Lung microvascular endothelial cell (primary cell): ENCODE results near the gene FBXL20. TPM values are rescaled to one million over a fixed set of nuclear protein-coding genes. Genes with fewer than 3 reads are reported as not detected.

ENCODE experiments used
- DNase-seq, 2 donors: peaks; one replicate each; pipeline versions ENCODE4 v3.0.0 to v3.0.0-alpha.2; 2010; ENCODE audit warnings: low read depth in 2 of 2
- total RNA-seq: library from RNA; depleted of rRNA; stranded (reverse); fragments of >200 nt; gene quantifications from 2 replicates; pipeline ENCODE4 v1.2.1, GENCODE V29; 2014

FBXL20 gene
- total RNA-seq, 1 donor from 2014 or later = 10.1 TPM

DNA sequence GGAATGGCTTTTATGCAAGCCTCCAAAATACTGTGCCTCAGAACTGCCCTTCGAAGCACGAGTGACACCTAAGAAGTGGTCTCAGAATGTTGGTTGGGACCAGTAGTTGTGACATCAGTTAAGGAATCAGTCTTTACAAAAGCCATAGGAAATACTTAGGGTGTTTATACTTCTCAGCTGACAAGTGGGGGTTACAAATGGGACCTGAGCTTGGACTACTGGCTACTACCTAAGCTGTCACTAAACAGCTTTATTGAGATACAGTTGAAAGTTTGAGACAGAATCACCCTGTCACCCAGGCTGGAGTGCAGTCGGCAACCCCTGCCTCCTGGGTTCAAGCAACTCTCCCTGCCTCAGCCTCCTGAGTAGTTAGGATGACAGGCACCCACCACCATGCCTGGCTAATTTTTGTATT lies 196.3 kb downstream of the FBXL20 start:
- DNase-seq = no peak

DNA sequence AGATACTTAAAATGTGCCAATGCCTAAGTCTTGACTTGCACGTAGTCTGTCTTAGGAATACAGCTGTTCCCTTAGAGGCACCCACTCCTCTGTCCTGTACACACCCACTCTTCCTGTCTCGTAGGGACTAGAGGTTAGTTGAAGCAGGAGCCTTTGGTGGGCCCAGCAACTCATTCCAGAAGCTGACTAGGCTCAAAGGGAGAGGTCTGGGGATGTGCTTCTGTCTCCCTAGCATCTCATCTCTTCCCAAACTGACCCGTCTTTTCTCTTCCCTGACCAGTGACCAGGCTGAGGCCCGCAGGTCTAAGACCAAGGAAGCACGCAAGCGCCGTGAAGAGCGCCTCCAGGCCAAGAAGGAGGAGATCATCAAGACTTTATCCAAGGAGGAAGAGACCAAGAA lies 197.2 kb downstream of the FBXL20 start:
- DNase-seq = no peak

Other genes with a start within 250 kb of the FBXL20 start
- not detected in 2 replicates for gene PLXDC1, start 250.0 kb downstream of the FBXL20 start, total RNA-seq
- not detected in 2 replicates for gene ARL5C, start 235.5 kb downstream of the FBXL20 start, total RNA-seq
- gene CACNB1, start 204.0 kb downstream of the FBXL20 start, total RNA-seq = 0.65 and 0.99 TPM in 2 replicates
- gene RPL19, start 201.3 kb downstream of the FBXL20 start, total RNA-seq = 1,196 TPM in 2 replicates
- gene STAC2, start 175.7 kb downstream of the FBXL20 start, total RNA-seq = not detected in 2 replicates
- 15.3 and 19.6 TPM in 2 replicates for gene MED1, start 49.6 kb upstream of the FBXL20 start, total RNA-seq
- 12.4 and 19.2 TPM in 2 replicates for gene CDK12, start 59.9 kb upstream of the FBXL20 start, total RNA-seq
- not detected in 2 replicates for gene NEUROD2, start 206.3 kb upstream of the FBXL20 start, total RNA-seq
- gene PPP1R1B, start 225.3 kb upstream of the FBXL20 start, total RNA-seq = not detected in 2 replicates
- gene STARD3, start 235.5 kb upstream of the FBXL20 start, total RNA-seq = 29.2 and 52.0 TPM in 2 replicates